Measurements from ENCODE around the gene DYNAP.

Gene DYNAP

DNA sequence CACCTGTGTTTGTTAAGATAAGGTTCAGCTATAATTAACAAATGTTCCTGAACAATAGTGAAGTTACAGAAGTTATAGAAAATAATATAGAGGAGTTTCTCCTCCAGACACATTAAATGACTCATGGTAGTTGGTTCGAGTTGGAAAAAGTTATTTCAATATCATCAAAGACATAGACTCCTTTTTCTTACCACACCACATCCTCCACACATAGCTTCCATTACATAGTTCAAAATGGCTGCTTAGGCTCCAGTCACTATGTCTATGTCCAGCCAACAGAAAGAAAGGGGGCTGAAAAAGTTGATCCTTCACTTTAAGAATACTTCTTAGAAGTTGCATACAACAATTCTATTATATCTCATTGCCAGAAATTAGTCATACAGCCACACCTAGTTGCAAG is 50.7 kb downstream of the DYNAP start:
- no peak for DNase-seq

DNA sequence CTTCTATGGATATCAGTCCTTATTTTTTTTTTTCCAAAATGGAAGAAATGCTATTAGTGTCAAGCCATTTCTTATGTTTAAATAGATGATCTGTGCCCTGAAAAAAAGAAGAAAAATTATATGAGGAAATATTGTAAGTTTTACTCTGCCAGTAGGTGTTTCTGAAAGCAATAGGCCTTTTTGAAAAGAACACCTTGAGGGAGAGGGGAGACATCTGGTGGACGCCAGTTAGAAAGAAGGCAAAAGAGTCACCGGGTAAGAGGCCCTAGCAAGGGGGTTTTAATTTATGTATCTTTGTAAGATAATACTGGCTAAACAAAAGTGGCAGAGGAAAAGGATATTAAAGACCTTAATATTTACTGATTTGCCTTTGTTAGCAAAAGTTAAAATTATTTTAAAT is 56.1 kb downstream of the DYNAP start:
- no peak for DNase-seq
